GM21723 (cell line): ENCODE data around the gene TMEM272.

Experiments
- ATAC-seq: cut with Tn5 transposase; IDR thresholded peaks from one replicate; pipeline ENCODE4 v1.9.1; 2021; ENCODE audit warnings: mild to moderate bottlenecking, moderate library complexity; ENCODE audit not compliant: unreplicated experiment

Gene TMEM272

DNA sequence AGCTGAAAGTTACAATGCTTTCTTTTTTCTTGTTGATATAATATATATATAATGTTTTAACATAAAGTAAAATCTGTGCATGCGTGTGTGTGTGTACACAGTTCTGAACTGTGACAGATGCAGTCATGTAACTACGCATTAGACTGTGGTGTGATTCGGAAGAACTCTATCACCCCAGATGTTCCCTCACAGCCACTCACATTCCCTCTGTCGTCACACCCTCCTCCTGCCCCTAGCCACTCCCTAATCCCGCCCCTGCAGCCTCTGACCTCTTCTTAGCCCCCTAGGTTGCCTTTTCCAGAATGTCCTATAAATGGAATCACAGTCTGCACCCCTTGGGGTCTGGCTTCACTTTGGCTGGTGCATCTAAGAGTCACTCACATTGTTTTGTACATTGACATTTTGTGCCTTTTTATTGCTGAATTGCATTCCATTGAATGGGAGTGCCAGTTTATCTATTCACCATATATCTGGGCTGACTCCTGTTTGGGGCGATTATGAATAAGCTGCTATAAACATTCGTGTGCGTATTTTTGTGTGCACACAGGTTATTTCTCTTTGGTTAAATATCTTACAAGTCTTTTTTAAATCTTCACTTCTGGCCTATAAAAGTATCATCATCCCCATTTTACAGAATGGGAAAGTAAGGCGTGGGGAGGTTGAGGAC, 61.4 kb downstream of the TMEM272 start:
- ATAC-seq: no peak

- ATAC-seq: no peak
Observed at GRCh38 chr13:51782026-51782710, 62.8 kb downstream of the TMEM272 start.

DNA sequence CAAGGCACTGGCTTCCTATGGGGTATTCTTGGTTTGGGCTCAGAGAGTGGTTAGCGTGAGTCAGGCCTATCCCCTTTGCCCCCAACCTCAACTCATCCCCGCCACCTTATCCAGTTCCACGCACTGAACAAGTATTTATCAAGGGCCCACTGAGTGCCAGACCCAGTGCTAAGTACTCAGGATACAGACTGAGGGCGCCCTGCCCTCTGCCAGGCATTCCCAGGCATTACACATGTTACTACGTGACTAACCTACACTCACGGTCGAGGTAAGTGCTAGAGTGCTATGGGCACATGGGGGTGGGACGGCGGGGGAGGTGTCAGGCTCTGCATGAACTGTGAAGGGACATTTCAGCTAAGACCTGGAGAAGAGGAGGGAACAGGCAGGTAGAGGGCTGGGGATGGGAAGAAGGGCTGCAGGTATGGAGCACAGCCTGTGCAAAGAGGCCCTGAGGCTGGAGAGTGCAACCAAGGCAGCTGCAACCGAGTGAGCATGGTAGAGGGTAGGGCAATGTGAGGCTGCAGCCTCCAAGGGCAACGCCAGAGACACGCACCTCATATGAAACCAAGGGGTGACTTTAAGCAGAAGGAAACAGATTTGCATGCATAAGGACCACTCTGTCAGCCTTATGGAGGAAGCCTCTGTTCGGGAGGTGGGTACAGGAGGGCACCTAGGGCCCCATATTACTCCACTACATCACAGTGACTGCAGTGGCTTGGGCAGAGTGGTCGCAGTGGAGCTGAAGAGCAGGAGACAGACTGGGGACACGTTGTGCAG, 63.5 kb downstream of the TMEM272 start:
- ATAC-seq: no peak

DNA sequence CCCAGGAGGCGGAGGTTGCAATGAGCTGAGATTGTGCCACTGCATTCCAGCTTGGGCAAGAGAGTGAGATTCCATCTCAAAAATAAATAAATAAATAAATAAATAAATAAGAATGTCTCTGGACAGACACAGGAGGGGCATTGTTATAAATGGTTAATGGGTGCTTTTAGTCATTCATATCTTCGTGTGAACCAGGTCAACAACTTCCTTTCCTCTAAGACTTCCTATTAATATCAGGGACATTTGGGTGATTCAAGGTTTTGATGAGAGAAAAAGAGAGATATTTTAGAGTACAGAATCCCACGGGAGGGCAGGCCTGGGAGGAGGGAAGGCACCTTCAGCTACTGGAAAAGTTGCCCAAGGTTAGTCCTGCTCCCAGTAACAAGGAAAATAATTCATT, 64.9 kb downstream of the TMEM272 start:
- no peak for ATAC-seq

- no peak for ATAC-seq
Observed at GRCh38 chr13:51778392-51778791, 66.6 kb downstream of the TMEM272 start.

GRCh38 chr13:51777921-51778320, 67.1 kb downstream of the TMEM272 start:
- no peak for ATAC-seq

DNA sequence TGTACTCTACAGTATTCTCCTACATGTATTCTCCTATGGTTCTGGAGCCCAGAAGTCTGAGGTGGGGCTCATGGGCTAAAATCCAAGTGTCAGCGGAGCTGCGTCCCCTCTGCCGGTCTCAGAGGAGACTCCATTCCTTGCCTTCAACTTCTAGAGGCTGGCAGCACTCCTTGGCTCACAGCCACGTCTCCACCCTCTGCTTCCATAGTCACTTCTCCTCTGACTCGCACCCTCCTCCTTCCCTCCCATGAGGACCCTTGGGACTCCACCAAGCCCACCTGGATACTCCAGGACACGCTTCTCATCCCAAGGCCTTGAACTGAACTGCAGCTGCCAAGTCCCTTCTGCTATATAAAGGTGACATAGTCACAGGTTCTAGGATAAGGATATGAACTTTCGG, 68.8 kb downstream of the TMEM272 start:
- no peak for ATAC-seq

GRCh38 chr13:51773515-51773914, 71.5 kb downstream of the TMEM272 start:
- no peak for ATAC-seq

GRCh38 chr13:51772781-51773180, 72.2 kb downstream of the TMEM272 start:
- ATAC-seq: no peak

DNA sequence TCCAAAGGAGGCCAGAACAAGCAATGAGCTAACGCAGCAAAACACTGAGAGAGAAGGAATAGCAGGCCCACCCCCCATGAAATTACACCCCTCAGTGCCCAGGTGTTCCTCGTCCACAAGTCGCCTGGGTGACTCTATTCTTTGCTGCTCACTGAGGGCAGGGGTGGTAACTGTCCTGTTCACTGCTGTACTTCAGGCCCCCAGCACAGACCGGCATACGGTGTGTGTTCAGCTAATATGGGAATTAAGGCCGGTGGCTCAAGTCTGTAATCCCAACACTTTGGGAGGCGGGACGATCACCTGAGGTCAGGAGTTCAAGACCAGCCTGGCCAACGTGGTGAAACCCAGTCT, 72.9 kb downstream of the TMEM272 start:
- ATAC-seq: no peak

- ATAC-seq: no peak
Observed at GRCh38 chr13:51771418-51772104, 73.4 kb downstream of the TMEM272 start.

- no peak for ATAC-seq
Observed at GRCh38 chr13:51770681-51771417, 74.1 kb downstream of the TMEM272 start.

GRCh38 chr13:51770160-51770559, 74.8 kb downstream of the TMEM272 start:
- ATAC-seq: no peak

DNA sequence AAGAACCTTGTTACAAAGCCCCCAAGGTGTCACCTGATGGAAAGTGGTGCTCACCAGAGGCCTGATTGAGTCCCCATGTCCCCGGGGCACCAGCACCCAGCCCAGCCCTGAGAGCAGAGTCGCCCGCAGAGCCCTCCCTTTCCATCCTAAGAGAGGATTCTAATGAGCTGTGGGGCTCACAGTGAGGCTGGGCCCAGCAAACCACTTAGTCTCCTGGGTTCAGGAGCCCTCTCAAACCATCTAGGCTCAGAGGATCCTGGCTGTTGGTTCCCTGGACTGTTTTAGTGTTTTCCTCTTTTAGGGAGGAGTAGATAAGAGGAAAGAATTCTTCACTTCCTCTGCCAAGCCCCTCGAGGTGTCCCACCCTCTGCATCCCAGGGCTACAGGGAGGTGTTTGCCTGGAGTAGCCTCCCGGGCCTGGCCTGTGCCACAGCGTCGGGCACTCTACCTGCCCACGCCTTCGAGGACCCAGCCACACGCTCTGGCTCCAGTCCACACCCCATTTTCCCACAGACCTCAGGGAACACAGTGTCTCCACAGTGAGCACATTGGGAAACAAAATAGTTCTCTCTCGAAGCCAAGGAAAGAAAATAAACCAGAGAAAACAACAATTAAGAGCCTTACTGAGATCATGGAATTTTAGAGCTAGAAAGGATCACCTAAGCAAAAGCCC, 75.4 kb downstream of the TMEM272 start:
- no peak for ATAC-seq

DNA sequence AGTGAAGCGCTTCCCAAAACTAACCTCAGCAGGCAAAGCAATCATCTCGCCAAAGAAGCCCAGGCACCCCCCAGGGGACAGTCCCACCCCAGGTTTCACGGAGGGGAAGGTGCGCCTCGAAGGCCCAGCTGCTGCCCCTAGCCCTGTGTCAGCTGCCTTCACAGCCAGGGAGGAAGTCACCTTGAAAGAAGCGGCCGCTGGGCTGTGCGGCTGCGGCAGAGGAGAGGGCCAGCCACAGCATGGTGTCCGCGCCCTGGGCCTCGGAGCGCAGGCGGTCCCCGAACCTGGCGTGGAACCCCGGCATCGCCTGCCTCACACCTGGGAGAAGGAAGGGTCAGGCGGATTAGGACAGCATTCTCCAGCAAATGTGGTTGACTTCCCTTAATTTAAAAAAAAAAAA, 76.0 kb downstream of the TMEM272 start:
- no peak for ATAC-seq

GRCh38 chr13:51768378-51768921, 76.5 kb downstream of the TMEM272 start:
- no peak for ATAC-seq

DNA sequence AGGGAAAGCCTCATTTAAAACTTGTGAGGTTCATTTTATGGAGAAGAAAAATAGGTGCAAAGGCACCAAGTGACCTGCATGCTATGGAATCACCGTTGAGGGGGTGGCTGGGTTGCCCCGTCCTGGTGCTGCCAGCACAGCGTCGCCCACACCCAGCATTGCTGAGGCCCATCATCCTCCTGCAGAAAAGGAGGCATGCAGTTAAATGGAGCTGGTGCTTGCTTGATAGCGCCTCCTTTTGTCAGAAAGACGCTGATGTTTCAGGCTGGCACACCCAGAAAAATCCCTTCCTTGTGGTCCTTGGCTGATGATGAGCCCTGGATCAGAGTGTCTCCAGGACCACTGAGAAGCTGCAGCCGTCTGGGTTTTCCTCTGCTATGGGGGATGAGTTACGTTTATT, 77.9 kb downstream of the TMEM272 start:
- no peak for ATAC-seq

DNA sequence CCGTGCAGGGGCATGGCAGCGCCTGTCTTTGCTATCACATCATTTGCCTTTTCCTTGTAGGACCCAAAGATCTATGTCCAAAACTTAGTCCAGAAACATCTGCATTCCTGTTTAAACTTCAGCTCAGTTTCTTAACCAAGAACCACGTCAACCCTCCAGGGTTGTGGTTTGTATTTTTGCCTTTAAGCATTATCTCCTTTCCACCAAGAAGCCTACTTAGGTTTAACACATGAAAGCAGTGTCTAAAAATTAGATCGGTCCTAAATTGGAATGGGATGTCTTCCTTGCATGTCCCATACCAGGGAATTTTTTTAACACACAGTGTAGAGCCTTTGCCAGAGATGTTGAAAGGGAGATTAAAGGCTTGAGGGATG, 79.8 kb downstream of the TMEM272 start:
- no peak for ATAC-seq

GRCh38 chr13:51764184-51765141, 80.5 kb downstream of the TMEM272 start:
- peak; percentile 91 for ATAC-seq
